Karpas-422 (cell line): ENCODE measurements around the gene GABBR2. TPM values are rescaled to one million over a fixed set of nuclear protein-coding genes. Genes with fewer than 3 reads are reported as not detected.
A peak's percentile ranks its signal among the peaks of the same experiment; 100 is the strongest.

ENCODE experiments used
- DNase-seq: peaks from one replicate; pipeline ENCODE4 v3.0.0-alpha.2; 2015
- H2AFZ ChIP-seq: fragments of 200-600 bp; sonication (generic); 2 replicates; pipeline ENCODE4 v1.6.1; 2014; ENCODE audit warnings: antibody characterized with exemption, low read length, mixed read lengths
- H3K27ac ChIP-seq: fragments of 200-600 bp; sonication (generic); 2 replicates; pipeline ENCODE4 v1.5.1; 2014; ENCODE audit warnings: mild to moderate bottlenecking, low read length, moderate library complexity
- H3K27me3 ChIP-seq: fragments of 200-600 bp; sonication (generic); 2 replicates; pipeline ENCODE4 v1.6.1; 2014; ENCODE audit warnings: low read length, mixed read lengths
- H3K36me3 ChIP-seq: fragments of 200-600 bp; sonication (generic); 2 replicates; pipeline ENCODE4 v1.6.1; 2014; ENCODE audit warnings: low read length, mixed read lengths; ENCODE audit not compliant: insufficient read depth
- H3K4me1 ChIP-seq: fragments of 200-600 bp; sonication (generic); 2 replicates; pipeline ENCODE4 v1.6.1; 2014; ENCODE audit warnings: mild to moderate bottlenecking, low read length, mixed read lengths
- H3K4me2 ChIP-seq: fragments of 200-600 bp; sonication (generic); 2 replicates; pipeline ENCODE4 v1.6.1; 2014; ENCODE audit warnings: low read length, low read depth, mild to moderate bottlenecking; ENCODE audit not compliant: poor library complexity, severe bottlenecking
- H3K4me3 ChIP-seq: fragments of 200-600 bp; sonication (generic); 2 replicates; pipeline ENCODE4 v1.5.1; 2014; ENCODE audit warnings: mild to moderate bottlenecking, antibody characterized with exemption, low read length, mixed read lengths
- H3K79me2 ChIP-seq: fragments of 200-600 bp; sonication (generic); 2 replicates; pipeline ENCODE4 v1.6.1; 2014; ENCODE audit warnings: mild to moderate bottlenecking, low read length, mixed read lengths
- H3K9ac ChIP-seq: fragments of 200-600 bp; sonication (generic); 2 replicates; pipeline ENCODE4 v1.6.0; 2014; ENCODE audit warnings: low read length
- H3K9me2 ChIP-seq: fragments of 200-600 bp; sonication (generic), shearing (Covaris generic); replicated peaks from 2 replicates; pipeline ENCODE4 v1.6.0; 2014; ENCODE audit warnings: mild to moderate bottlenecking, low read length, moderate library complexity; ENCODE audit not compliant: insufficient read depth
- H3K9me3 ChIP-seq: fragments of 300-700, 200-600 bp; sonication (generic); 2 replicates; pipeline ENCODE4 v1.6.1; 2014; ENCODE audit warnings: low read length, mixed read lengths
- H4K20me1 ChIP-seq: fragments of 200-600 bp; sonication (generic); 2 replicates; pipeline ENCODE4 v1.6.1; 2014; ENCODE audit warnings: mild to moderate bottlenecking, antibody characterized with exemption, low read length, low read depth; ENCODE audit not compliant: insufficient read depth
- total RNA-seq: library from RNA; depleted of rRNA; stranded (reverse); fragments of >200 nt; shearing (Covaris generic); gene quantifications from 2 replicates; pipeline ENCODE4 v1.2.3, GENCODE V29; 2014; ENCODE audit warnings: low replicate concordance

Gene GABBR2
- total RNA-seq, 1 experiment from 2014 or later: 0.30 TPM

- H3K9me2 ChIP-seq: no peaks in the 10 kb centered on the region
- no peaks in the 10 kb centered on the region for H3K9me3 ChIP-seq
- H3K27me3 ChIP-seq: no peaks in the 10 kb centered on the region
- H3K4me1 ChIP-seq: no peaks in the 10 kb centered on the region
- no peak for DNase-seq
- no peaks in the 10 kb centered on the region for H3K36me3 ChIP-seq
- no peak overlapping the region for H3K27ac ChIP-seq
- no peak overlapping the region for H3K4me2 ChIP-seq
- no peaks in the 10 kb centered on the region for H3K79me2 ChIP-seq
- no peak overlapping the region for H3K4me3 ChIP-seq
- H4K20me1 ChIP-seq: no peaks in the 10 kb centered on the region
- no peak overlapping the region for H2AFZ ChIP-seq
- H3K9ac ChIP-seq: no peak overlapping the region
These were observed 170.1 kb downstream of the GABBR2 start for GRCh38 chr9:98538626-98539031.

- no peaks in the 10 kb centered on the region for H4K20me1 ChIP-seq
- H2AFZ ChIP-seq: no peak overlapping the region
- H3K4me1 ChIP-seq: no peaks in the 10 kb centered on the region
- H3K36me3 ChIP-seq: no peaks in the 10 kb centered on the region
- no peaks in the 10 kb centered on the region for H3K9me2 ChIP-seq
- DNase-seq: no peak
- H3K27me3 ChIP-seq: no peaks in the 10 kb centered on the region
- H3K4me2 ChIP-seq: no peak overlapping the region
- H3K27ac ChIP-seq: no peak overlapping the region
- H3K9me3 ChIP-seq: no peaks in the 10 kb centered on the region
- H3K9ac ChIP-seq: no peak overlapping the region
- no peaks in the 10 kb centered on the region for H3K79me2 ChIP-seq
- no peak overlapping the region for H3K4me3 ChIP-seq
These were observed 170.5 kb downstream of the GABBR2 start for GRCh38 chr9:98538203-98538602.

GRCh38 chr9:98536542-98537173 lies 172.1 kb downstream of the GABBR2 start:
- H3K9me3 ChIP-seq: no peaks in the 10 kb centered on the region
- no peaks in the 10 kb centered on the region for H4K20me1 ChIP-seq
- H3K9me2 ChIP-seq: no peaks in the 10 kb centered on the region
- no peak overlapping the region for H3K27ac ChIP-seq
- no peaks in the 10 kb centered on the region for H3K4me1 ChIP-seq
- H3K27me3 ChIP-seq: no peaks in the 10 kb centered on the region
- H3K4me2 ChIP-seq: no peak overlapping the region
- no peak overlapping the region for H3K9ac ChIP-seq
- no peak overlapping the region for H3K4me3 ChIP-seq
- DNase-seq: peak; percentile 84
- H3K79me2 ChIP-seq: no peaks in the 10 kb centered on the region
- H2AFZ ChIP-seq: no peak overlapping the region
- no peaks in the 10 kb centered on the region for H3K36me3 ChIP-seq

GRCh38 chr9:98533866-98534265 lies 174.9 kb downstream of the GABBR2 start:
- no peak overlapping the region for H3K9ac ChIP-seq
- H3K27ac ChIP-seq: no peak overlapping the region
- no peak overlapping the region for H3K4me2 ChIP-seq
- DNase-seq: peak; percentile 38
- H4K20me1 ChIP-seq: no peaks in the 10 kb centered on the region
- H3K4me1 ChIP-seq: no peaks in the 10 kb centered on the region
- H3K27me3 ChIP-seq: no peaks in the 10 kb centered on the region
- no peaks in the 10 kb centered on the region for H3K9me2 ChIP-seq
- no peaks in the 10 kb centered on the region for H3K36me3 ChIP-seq
- no peak overlapping the region for H2AFZ ChIP-seq
- H3K79me2 ChIP-seq: no peaks in the 10 kb centered on the region
- no peak overlapping the region for H3K4me3 ChIP-seq
- H3K9me3 ChIP-seq: no peaks in the 10 kb centered on the region

GRCh38 chr9:98533132-98533531 lies 175.6 kb downstream of the GABBR2 start:
- H3K27me3 ChIP-seq: no peaks in the 10 kb centered on the region
- no peaks in the 10 kb centered on the region for H3K9me3 ChIP-seq
- H3K4me3 ChIP-seq: no peak overlapping the region
- no peak overlapping the region for H3K9ac ChIP-seq
- no peaks in the 10 kb centered on the region for H3K9me2 ChIP-seq
- H3K36me3 ChIP-seq: no peaks in the 10 kb centered on the region
- peak; percentile 33 for DNase-seq
- no peaks in the 10 kb centered on the region for H3K4me1 ChIP-seq
- H3K4me2 ChIP-seq: no peak overlapping the region
- no peak overlapping the region for H3K27ac ChIP-seq
- H4K20me1 ChIP-seq: no peaks in the 10 kb centered on the region
- H3K79me2 ChIP-seq: no peaks in the 10 kb centered on the region
- H2AFZ ChIP-seq: no peak overlapping the region

GRCh38 chr9:98532574-98532973 lies 176.2 kb downstream of the GABBR2 start:
- Histone ChIP-seq H3K79me2 (no peaks in the 10 kb centered on the region), H3K36me3 (no peaks in the 10 kb centered on the region)

GRCh38 chr9:98532147-98532546 lies 176.6 kb downstream of the GABBR2 start:
- H3K4me2 ChIP-seq: no peak overlapping the region
- peak; percentile 29 for DNase-seq
- no peak overlapping the region for H2AFZ ChIP-seq
- H3K27me3 ChIP-seq: no peaks in the 10 kb centered on the region
- no peaks in the 10 kb centered on the region for H4K20me1 ChIP-seq
- no peaks in the 10 kb centered on the region for H3K9me2 ChIP-seq
- H3K36me3 ChIP-seq: no peaks in the 10 kb centered on the region
- no peak overlapping the region for H3K9ac ChIP-seq
- no peaks in the 10 kb centered on the region for H3K4me1 ChIP-seq
- no peaks in the 10 kb centered on the region for H3K79me2 ChIP-seq
- no peak overlapping the region for H3K27ac ChIP-seq
- no peak overlapping the region for H3K4me3 ChIP-seq
- no peaks in the 10 kb centered on the region for H3K9me3 ChIP-seq

More at GRCh38 chr9:98532574-98532973, 176.2 kb downstream of the GABBR2 start:
- no peak overlapping the region for H3K27ac ChIP-seq
- no peak overlapping the region for H2AFZ ChIP-seq
- H3K4me3 ChIP-seq: no peak overlapping the region
- H3K9me3 ChIP-seq: no peaks in the 10 kb centered on the region
- H3K4me1 ChIP-seq: no peaks in the 10 kb centered on the region
- no peaks in the 10 kb centered on the region for H3K9me2 ChIP-seq
- H3K9ac ChIP-seq: no peak overlapping the region
- no peaks in the 10 kb centered on the region for H3K27me3 ChIP-seq
- no peaks in the 10 kb centered on the region for H4K20me1 ChIP-seq
- no peak overlapping the region for H3K4me2 ChIP-seq
- DNase-seq: peak; percentile 28

GRCh38 chr9:98530806-98531386 lies 177.8 kb downstream of the GABBR2 start:
- DNase-seq: peak; percentile 6
- no peaks in the 10 kb centered on the region for H3K79me2 ChIP-seq
- H3K4me2 ChIP-seq: no peak overlapping the region
- H2AFZ ChIP-seq: no peak overlapping the region
- H4K20me1 ChIP-seq: no peaks in the 10 kb centered on the region
- no peaks in the 10 kb centered on the region for H3K9me3 ChIP-seq
- no peaks in the 10 kb centered on the region for H3K36me3 ChIP-seq
- no peak overlapping the region for H3K4me3 ChIP-seq
- no peak overlapping the region for H3K27ac ChIP-seq
- H3K4me1 ChIP-seq: no peaks in the 10 kb centered on the region
- no peaks in the 10 kb centered on the region; the same call in 1 of the 2 replicates for H3K27me3 ChIP-seq
- H3K9me2 ChIP-seq: no peaks in the 10 kb centered on the region
- H3K9ac ChIP-seq: no peak overlapping the region
